ENCODE data around the gene DOK5. TPM values are rescaled to one million over a fixed set of nuclear protein-coding genes. Genes with fewer than 3 reads are reported as not detected.

DOK5 gene
- total and polyA plus RNA-seq, 2 of the 8 experiments (the other 6 are each of a cell fraction or from before 2014, with no cell fraction given): 8.9 to 15.0 TPM

DNA sequence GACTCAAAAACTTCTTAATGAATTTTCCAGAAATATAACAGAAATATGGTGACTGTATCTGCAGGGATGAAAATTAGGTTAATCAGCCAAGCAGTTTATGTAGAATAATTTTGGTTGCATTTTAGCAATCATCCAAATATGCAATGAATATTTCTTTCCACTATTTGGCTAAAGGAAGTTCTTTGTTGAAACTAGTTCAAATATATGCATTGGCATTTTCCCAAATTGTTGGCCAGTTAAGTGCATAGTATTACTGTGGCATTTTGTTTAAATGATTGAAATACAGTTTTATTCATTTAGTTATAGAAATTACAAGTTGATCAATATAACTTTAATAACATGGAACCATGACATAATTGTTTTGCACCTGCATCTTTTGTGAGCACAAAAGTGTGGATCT, 115.5 kb downstream of the DOK5 start:
- H3K4ac ChIP-seq (replicated peaks; ENCODE audit: insufficient read length, low read depth, low read length): no peak overlapping the region
- no peak overlapping the region for H3K23ac ChIP-seq (ENCODE audit: insufficient read length)
- CTCF ChIA-PET (ENCODE audit: partially characterized antibody): no interaction called here
- no peaks in the 10 kb centered on the region for H3K4me1 ChIP-seq (replicated peaks in 1 of 4; ENCODE audit: control insufficient read depth in 3 of 4, insufficient read depth in 4 of 4, low read length in 3 of 4)
- no peaks in the 10 kb centered on the region for H3K23me2 ChIP-seq (ENCODE audit: low read depth, low read length)
- DNase-seq (ENCODE audit: low read depth in 1 of 2, low spot score in 2 of 2) (no peak), FAIRE-seq (no peak)
- POLR2A ChIA-PET (ENCODE audit: partially characterized antibody): no interaction called here
- H3K27ac ChIP-seq (ENCODE audit: low read depth, low read length): no peak overlapping the region
- no peaks in the 10 kb centered on the region for H3K79me2 ChIP-seq (ENCODE audit: control insufficient read depth in 1 of 2, insufficient read depth in 2 of 2, low read length in 2 of 2)
- H3K56ac ChIP-seq (replicated peaks; ENCODE audit: insufficient read length, low read depth, low read length): no peak overlapping the region
- H2AK5ac ChIP-seq (ENCODE audit: low read depth, low read length): no peak overlapping the region
- H3K4me3 ChIP-seq (ENCODE audit: extremely low read depth in 1 of 4, insufficient read depth in 2 of 4, low read depth in 3 of 4, low read length in 4 of 4): no peak overlapping the region
- H2BK120ac ChIP-seq (replicated peaks; ENCODE audit: low read depth, low read length): no peak overlapping the region
- no peak overlapping the region for H2BK15ac ChIP-seq (ENCODE audit: low read length)
- H2BK5ac ChIP-seq (ENCODE audit: low read depth, low read length): no peak overlapping the region
- H3K9ac ChIP-seq (replicated peaks in 1 of 4; ENCODE audit: extremely low read depth in 1 of 4, low read depth in 3 of 4, low read length in 3 of 4): no peak overlapping the region
- no peaks in the 10 kb centered on the region for H3K36me3 ChIP-seq (ENCODE audit: control insufficient read depth in 2 of 4, insufficient read depth in 4 of 4, low read length in 3 of 4)
- no peak overlapping the region for H4K91ac ChIP-seq (replicated peaks; ENCODE audit: insufficient read length, low read length)
- no peak overlapping the region for H2BK20ac ChIP-seq (ENCODE audit: low read length)
- no peaks in the 10 kb centered on the region for H4K20me1 ChIP-seq (replicated peaks in 1 of 2; ENCODE audit: control insufficient read depth in 1 of 2, insufficient read depth in 2 of 2, low read length in 2 of 2)
- H2AFZ ChIP-seq (ENCODE audit: low read length): no peak overlapping the region
- no peak overlapping the region for H3K4me2 ChIP-seq (ENCODE audit: insufficient read depth in 1 of 2, low read depth in 2 of 2, low read length in 2 of 2)
- no peaks in the 10 kb centered on the region for H3K27me3 ChIP-seq (replicated peaks in 1 of 4; ENCODE audit: control insufficient read depth in 3 of 4, extremely low read depth in 1 of 4, insufficient read depth in 3 of 4, low read length in 3 of 4)
- no peak overlapping the region for H3K18ac ChIP-seq (ENCODE audit: extremely low read depth, low read length)
- H4K8ac ChIP-seq (ENCODE audit: extremely low read depth, insufficient read depth, low read length): no peak overlapping the region
- no peaks in the 10 kb centered on the region for H3K79me1 ChIP-seq (ENCODE audit: low read depth, low read length)
- H4K5ac ChIP-seq (ENCODE audit: insufficient read length, low read depth, low read length): no peak overlapping the region
- H3K9me3 ChIP-seq (ENCODE audit: insufficient read depth in 2 of 2, low read depth in 1 of 2, low read length in 1 of 2): no peaks in the 10 kb centered on the region; a peak in 1 of 4 replicates
- no peak overlapping the region for H2BK12ac ChIP-seq (ENCODE audit: low read depth, low read length)
- no peak overlapping the region for H3K14ac ChIP-seq (ENCODE audit: insufficient read length)
- TF ChIP-seq RFX5 (IDR thresholded peaks at IDR 0.05; ENCODE audit: borderline replicate concordance, low read depth, low read length) (no peak), SUZ12 (IDR thresholded peaks at IDR 0.05; ENCODE audit: low read length) (no peak), SIRT6 (IDR thresholded peaks at IDR 0.05; ENCODE audit: low read length) (no peak)
